Tibial artery (tissue), 4 donors: ENCODE measurements around the gene BCAP29.

Experiments
- DNase-seq, 2 donors: peaks; one replicate each; pipeline ENCODE4 v3.0.0-alpha.2; 2019
- H3K27ac ChIP-seq, 2 donors: fragments of 200-600 bp; sonication (generic) in 1 of 2; 1 replicate in 1 of 2; 2 replicates in 1 of 2; pipeline ENCODE4 v1.5.1; 2018 to 2019; ENCODE audit warnings: mild to moderate bottlenecking in 1 of 2
- H3K27me3 ChIP-seq, 2 donors: fragments of 200-600 bp; sonication (generic) in 1 of 2; one replicate each; pipeline versions ENCODE4 v1.5.1 to v1.6.0; 2016 to 2019
- H3K36me3 ChIP-seq, 3 donors: fragments of 200-600 bp; sonication (generic) in 2 of 3; one replicate each; pipeline ENCODE4 v1.5.1; 2016 to 2019; ENCODE audit warnings: mild to moderate bottlenecking in 2 of 3
- H3K4me1 ChIP-seq, 4 donors: fragments of 200-600 bp; sonication (generic) in 2 of 4; 1 replicate in 3 of 4; 2 replicates in 1 of 4; pipeline ENCODE4 v1.5.1; 2016 to 2019
- H3K4me3 ChIP-seq, 2 donors: fragments of 200-600 bp; sonication (generic) in 1 of 2; 1 replicate in 1 of 2; 2 replicates in 1 of 2; pipeline ENCODE4 v1.5.1; 2018 to 2019; ENCODE audit warnings: mild to moderate bottlenecking in 2 of 2
- H3K9me3 ChIP-seq, 3 donors: fragments of 200-600 bp; sonication (generic) in 1 of 3; one replicate each; pipeline ENCODE4 v1.5.1; 2016 to 2019
- CTCF ChIP-seq, 2 experiments: fragments of 200-600 bp in 1 of 2; fragments of 450-650 bp in 1 of 2; IDR thresholded peaks; one replicate each; pipeline ENCODE4 v1.5.1; 2017 to 2019; ENCODE audit warnings: antibody characterized with exemption in 2 of 2, mild to moderate bottlenecking in 1 of 2, moderate library complexity in 1 of 2
- intact Hi-C: fragments of 100-400 bp; cut with DNase I; formaldehyde crosslinking; loops from one replicate; pipeline ENCODE4 v1.15.0; 2023; ENCODE audit warnings: low total_unique reads

The BCAP29 gene

GRCh38 chr7:107600816-107601215 lies 20.8 kb downstream of the BCAP29 start:
- no peak overlapping the region for H3K4me3 ChIP-seq
- no peaks in the 10 kb centered on the region for H3K27me3 ChIP-seq
- H3K36me3 ChIP-seq, result peaks cover 11 to 44% (median 26%) of the 10 kb centered on the region in 3 donors
- H3K4me1 ChIP-seq, result peaks cover 0 to 28% (median 5%) of the 10 kb centered on the region in 4 donors
- intact Hi-C loops, result no loop called here
- H3K9me3 ChIP-seq, result no peaks in the 10 kb centered on the region
- TF ChIP-seq CTCF (IDR thresholded peaks at IDR 0.05), result no peak
- DNase-seq, result no peak
- H3K27ac ChIP-seq, result no peak overlapping the region

DNA sequence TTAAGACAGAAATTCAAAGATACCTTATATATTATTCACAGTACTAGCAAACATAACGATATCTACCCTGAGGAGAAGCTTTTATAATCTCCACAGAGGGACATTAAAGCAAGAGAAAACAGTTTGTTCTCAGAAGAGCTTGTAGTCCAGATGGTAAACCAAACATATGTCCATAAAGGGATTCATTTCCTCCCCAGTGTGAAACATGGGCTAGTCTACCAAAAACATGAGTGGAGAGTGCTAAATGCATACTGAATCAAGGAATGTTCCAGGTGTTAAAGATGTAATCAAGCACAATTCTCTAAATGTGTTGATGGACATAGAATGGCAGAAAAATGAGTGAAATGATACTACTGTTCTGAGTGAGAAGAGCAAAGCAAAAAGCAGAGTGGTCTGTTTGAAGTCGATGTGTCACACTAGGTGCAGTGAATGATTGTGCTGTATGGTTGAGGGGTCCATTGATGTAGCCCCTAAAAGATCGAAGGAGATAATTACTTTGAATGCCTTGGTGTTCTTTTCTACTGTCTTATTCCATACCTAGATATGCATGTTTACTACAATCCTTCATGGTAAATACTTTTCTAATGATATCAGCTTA lies 25.3 kb downstream of the BCAP29 start:
- Histone ChIP-seq H3K27me3 (no peaks in the 10 kb centered on the region), H3K9me3 (no peaks in the 10 kb centered on the region), H3K27ac (no peak overlapping the region), H3K4me1 (peaks cover 0 to 28% (median 3%) of the 10 kb centered on the region in 4 donors), H3K4me3 (no peak overlapping the region), H3K36me3 (peaks cover 11 to 39% (median 21%) of the 10 kb centered on the region in 3 donors)
- no peak for TF ChIP-seq CTCF (IDR thresholded peaks at IDR 0.05)
- intact Hi-C loops, result no loop called here
- DNase-seq, result no peak

DNA sequence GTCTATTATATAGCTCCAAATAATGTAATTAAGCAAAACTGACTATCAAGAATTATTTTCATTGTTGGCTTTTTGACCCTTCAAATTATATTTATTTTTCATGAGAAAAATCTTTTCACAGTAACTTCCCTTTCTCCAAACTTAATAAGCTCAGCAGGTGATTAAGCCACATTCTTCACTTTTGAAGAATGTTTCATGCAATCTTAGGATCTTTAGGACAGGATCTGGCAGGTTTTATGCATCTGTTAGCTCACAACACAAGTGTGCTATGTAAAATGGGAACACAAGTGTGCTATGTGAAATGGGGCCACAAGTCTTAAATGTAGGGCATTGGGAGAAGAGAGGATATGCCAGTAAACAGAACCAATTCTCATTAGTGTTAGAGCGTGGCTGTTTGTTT lies 26.3 kb downstream of the BCAP29 start:
- Histone ChIP-seq H3K4me3 (no peak overlapping the region), H3K27ac (no peak overlapping the region), H3K36me3 (peaks cover 4 to 31% (median 11%) of the 10 kb centered on the region in 3 donors), H3K27me3 (no peaks in the 10 kb centered on the region), H3K4me1 (peaks cover 0 to 23% (median 3%) of the 10 kb centered on the region in 4 donors), H3K9me3 (no peaks in the 10 kb centered on the region)
- no peak for TF ChIP-seq CTCF (IDR thresholded peaks at IDR 0.05)
- no peak for DNase-seq
- intact Hi-C loops, result no loop called here

- Histone ChIP-seq H3K4me3 (no peak overlapping the region), H3K4me1 (peaks cover 0 to 23% (median 3%) of the 10 kb centered on the region in 4 donors), H3K27ac (no peak overlapping the region), H3K36me3 (peaks cover 13 to 30% (median 16%) of the 10 kb centered on the region in 3 donors), H3K9me3 (no peaks in the 10 kb centered on the region), H3K27me3 (no peaks in the 10 kb centered on the region)
- intact Hi-C loops, result no loop called here
- no peak for DNase-seq
- TF ChIP-seq CTCF (IDR thresholded peaks at IDR 0.05), result no peak
These were observed 29.8 kb downstream of the BCAP29 start for GRCh38 chr7:107609811-107610261.

GRCh38 chr7:107610323-107610722 lies 30.3 kb downstream of the BCAP29 start:
- Histone ChIP-seq H3K27me3 (no peaks in the 10 kb centered on the region), H3K4me1 (peaks cover 0 to 23% (median 3%) of the 10 kb centered on the region in 4 donors), H3K9me3 (no peaks in the 10 kb centered on the region), H3K36me3 (peaks cover 18 to 32% (median 19%) of the 10 kb centered on the region in 3 donors), H3K27ac (no peak overlapping the region), H3K4me3 (no peak overlapping the region)
- intact Hi-C loops, result no loop called here
- TF ChIP-seq CTCF (IDR thresholded peaks at IDR 0.05), result no peak
- no peak for DNase-seq
